CD8-positive, alpha-beta memory T cell (primary cell): ENCODE measurements around the gene CEP72. TPM values are rescaled to one million over a fixed set of nuclear protein-coding genes. Genes with fewer than 3 reads are reported as not detected.
A peak's percentile ranks its signal among the peaks of the same experiment; 100 is the strongest.
"Not testable (repeated sequence)": the region's sequence is repeated elsewhere in the genome, so short reads cannot be mapped to it uniquely, and the experiment has no call there.

ENCODE experiments used
- CTCF ChIA-PET: fragments of 350-600 bp; sonication (Branson Sonifier 250); formaldehyde crosslinking; loops from one replicate; lab custom pipeline; 2021; ENCODE audit warnings: antibody characterized with exemption; lab: Charles Lee
- POLR2A ChIA-PET: fragments of 350-600 bp; sonication (Branson Sonifier 250); formaldehyde crosslinking; loops from one replicate; lab custom pipeline; 2021; ENCODE audit warnings: antibody characterized with exemption; lab: Charles Lee
- DNase-seq, 5 donors: peaks; one replicate each; pipeline versions ENCODE4 v3.0.0 to v3.0.0-alpha.2; 2020 to 2022; ENCODE audit warnings: mixed read lengths in 1 of 5
- H3K27ac ChIP-seq: one replicate; pipeline ENCODE4 v1.7.0; 2013; ENCODE audit warnings: low read depth, mild to moderate bottlenecking, low read length, moderate library complexity
- H3K27me3 ChIP-seq: 2 replicates; pipeline ENCODE4 v1.7.0; 2013; ENCODE audit warnings: low read length, mild to moderate bottlenecking; ENCODE audit not compliant: insufficient read depth, poor library complexity, severe bottlenecking
- H3K36me3 ChIP-seq: 2 replicates; pipeline ENCODE4 v1.7.0; 2013; ENCODE audit warnings: mild to moderate bottlenecking, low read length, moderate library complexity; ENCODE audit not compliant: insufficient read depth
- H3K4me1 ChIP-seq: 2 replicates; pipeline ENCODE4 v1.7.0; 2013; ENCODE audit warnings: mild to moderate bottlenecking, low read length, moderate library complexity; ENCODE audit not compliant: insufficient read depth
- H3K4me3 ChIP-seq: 2 replicates; pipeline ENCODE4 v1.7.0; 2013; ENCODE audit warnings: mild to moderate bottlenecking, low read length
- H3K9me3 ChIP-seq: 2 replicates; pipeline ENCODE4 v1.7.0; 2013; ENCODE audit warnings: mild to moderate bottlenecking, low read length
- H3K27ac Mint-ChIP-seq, 8 donors: one replicate each; pipeline ENCODE4 v1.8.0; 2020 to 2021; ENCODE audit warnings: mixed read lengths in 8 of 8, mild to moderate bottlenecking in 6 of 8, inconsistent platforms in 3 of 8, moderate library complexity in 3 of 8
- H3K27me3 Mint-ChIP-seq, 2 donors: one replicate each; pipeline ENCODE4 v1.8.0; 2020 to 2021; ENCODE audit warnings: mixed read lengths in 2 of 2, mild to moderate bottlenecking in 1 of 2, moderate library complexity in 1 of 2
- H3K36me3 Mint-ChIP-seq, 3 donors: one replicate each; pipeline ENCODE4 v1.8.0; 2020 to 2021; ENCODE audit warnings: mixed read lengths in 3 of 3, inconsistent platforms in 1 of 3, mild to moderate bottlenecking in 1 of 3
- H3K4me1 Mint-ChIP-seq, 3 donors: one replicate each; pipeline ENCODE4 v1.8.0; 2020 to 2021; ENCODE audit warnings: mixed read lengths in 3 of 3, inconsistent platforms in 1 of 3, mild to moderate bottlenecking in 1 of 3
- H3K4me3 Mint-ChIP-seq, 7 donors: one replicate each; pipeline ENCODE4 v1.8.0; 2020 to 2021; ENCODE audit warnings: mixed read lengths in 7 of 7, mild to moderate bottlenecking in 6 of 7, moderate library complexity in 4 of 7, inconsistent platforms in 2 of 7
- H3K9me3 Mint-ChIP-seq, 5 donors: one replicate each; pipeline ENCODE4 v1.8.0; 2020 to 2022; ENCODE audit warnings: mixed read lengths in 5 of 5, mild to moderate bottlenecking in 3 of 5, moderate library complexity in 2 of 5, inconsistent platforms in 1 of 5
- polyA plus RNA-seq: library from polyadenylated mRNA; unstranded; fragments of 300-500 nt; fragmentation: Illumina TruSeq; gene quantifications from one replicate; pipeline ENCODE4 v1.2.3, GENCODE V29; 2021
- total RNA-seq, 2 experiments: library from RNA; stranded (reverse); gene quantifications; one replicate each; pipeline ENCODE4 v1.2.3, GENCODE V29; 2021

The CEP72 gene
- total and polyA plus RNA-seq, 3 experiments from 2014 or later, result 4.2 to 21.0 (median 20.0) TPM

DNA sequence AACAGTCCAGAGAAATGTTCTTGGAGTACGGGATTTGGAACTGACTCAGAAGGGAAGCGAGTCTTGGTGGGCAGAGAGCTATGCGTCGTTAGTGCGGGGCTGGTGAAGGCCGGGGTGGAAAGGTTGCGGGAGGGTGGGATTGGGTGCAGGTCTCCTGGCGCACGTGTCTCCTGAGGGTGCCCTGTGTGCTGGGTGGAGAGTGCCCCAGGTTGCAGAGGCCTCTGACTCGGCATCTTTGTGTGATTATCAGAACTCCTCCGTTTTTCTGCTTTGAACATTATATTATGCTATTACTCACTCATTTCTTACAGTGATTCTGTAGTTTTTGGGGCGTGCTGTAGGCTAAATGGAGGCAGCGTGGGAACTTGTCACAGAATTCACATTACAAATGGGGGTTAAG, 11.4 kb downstream of the CEP72 start:
- Mint-ChIP-seq H3K4me3 (no peak overlapping the region), H3K4me1 (peaks cover 0 to 4% (median 0%) of the 10 kb centered on the region in 3 donors), H3K36me3 (peaks cover 0 to 72% (median 22%) of the 10 kb centered on the region in 3 donors), H3K9me3 (no peaks in the 10 kb centered on the region), H3K27me3 (no peaks in the 10 kb centered on the region), H3K27ac (no peak overlapping the region)
- peaks cover 6% of the 10 kb centered on the region for H3K36me3 ChIP-seq
- DNase-seq, result no peak
- no peaks in the 10 kb centered on the region for H3K27me3 ChIP-seq
- ChIA-PET CTCF (no interaction called here), POLR2A (no interaction called here)
- no peaks in the 10 kb centered on the region for H3K9me3 ChIP-seq
- H3K4me1 ChIP-seq, result no peaks in the 10 kb centered on the region
- H3K4me3 ChIP-seq, result no peak overlapping the region
- no peak overlapping the region for H3K27ac ChIP-seq

DNA sequence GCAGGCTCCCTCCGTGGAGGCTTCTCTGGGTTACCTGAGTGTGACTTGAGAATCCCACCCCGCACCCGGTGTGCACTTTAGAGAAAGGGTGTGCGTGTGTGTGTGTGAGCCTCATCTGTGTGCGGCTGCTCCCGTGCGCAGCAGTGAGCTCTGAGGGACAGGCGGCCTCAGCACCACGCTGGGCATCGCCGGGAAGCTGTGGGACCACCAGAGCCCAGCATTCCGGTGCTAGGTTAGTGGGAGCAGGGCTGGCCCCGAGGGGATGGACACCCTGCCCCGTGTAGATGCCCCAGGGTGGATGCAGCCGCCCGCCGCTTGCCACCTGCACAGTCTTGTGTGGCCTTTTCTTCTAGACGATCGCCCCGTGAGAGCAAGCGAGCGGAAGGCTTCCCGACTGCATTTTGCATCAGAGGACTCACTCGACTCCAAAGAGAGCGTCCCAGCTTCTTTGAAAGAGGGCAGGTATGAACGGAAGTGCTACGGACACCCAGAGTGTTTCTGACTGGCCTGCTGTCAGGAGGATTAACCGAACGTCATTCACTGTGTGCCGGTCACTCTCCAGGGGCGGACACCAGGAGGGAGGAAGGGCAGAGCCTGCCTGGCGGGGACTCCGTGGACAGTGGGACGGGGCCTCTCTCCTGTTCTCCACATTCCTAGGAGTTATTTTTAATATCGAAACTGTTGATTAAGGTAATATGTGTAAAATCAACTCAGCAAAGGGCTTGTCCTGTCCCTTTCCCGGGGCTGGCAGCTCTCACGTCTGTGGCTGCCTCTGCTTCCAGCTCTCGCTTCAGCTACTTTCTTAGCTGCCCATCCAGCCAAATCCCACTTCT, 12.2 kb downstream of the CEP72 start:
- Mint-ChIP-seq H3K27me3 (no peaks in the 10 kb centered on the region), H3K4me3 (no peak overlapping the region), H3K36me3 (peaks cover 0 to 68% (median 20%) of the 10 kb centered on the region in 3 donors), H3K27ac (peak overlapping the region in 1 of 8 donors; percentile 38), H3K9me3 (no peaks in the 10 kb centered on the region), H3K4me1 (peaks cover 0 to 4% (median 0%) of the 10 kb centered on the region in 3 donors)
- Histone ChIP-seq H3K9me3 (no peaks in the 10 kb centered on the region), H3K4me3 (no peak overlapping the region), H3K27ac (no peak overlapping the region), H3K27me3 (no peaks in the 10 kb centered on the region), H3K4me1 (no peaks in the 10 kb centered on the region), H3K36me3 (peaks cover 6% of the 10 kb centered on the region)
- CTCF ChIA-PET, result no interaction called here
- POLR2A ChIA-PET, result no interaction called here
- peak in 1 of 5 donors; percentile 39 for DNase-seq

DNA sequence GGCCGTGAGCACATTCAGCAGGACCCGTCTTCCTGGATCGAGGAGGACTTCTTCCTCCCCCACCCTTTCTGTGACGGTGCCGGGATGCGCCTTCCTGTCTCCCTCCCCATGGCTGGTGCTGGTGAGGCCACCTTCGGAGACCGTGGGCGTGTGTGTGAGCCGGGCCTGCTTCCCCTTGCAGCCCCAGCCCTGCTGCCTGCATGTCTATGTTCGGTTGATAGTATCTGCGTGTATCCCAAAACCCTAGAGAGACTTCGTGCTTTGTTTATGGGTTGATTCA, 12.8 kb downstream of the CEP72 start:
- Mint-ChIP-seq H3K27me3 (no peaks in the 10 kb centered on the region), H3K9me3 (no peaks in the 10 kb centered on the region), H3K27ac (no peak overlapping the region), H3K4me1 (peaks cover 0 to 4% (median 0%) of the 10 kb centered on the region in 3 donors), H3K4me3 (no peak overlapping the region), H3K36me3 (peaks cover 0 to 62% (median 17%) of the 10 kb centered on the region in 3 donors)
- Histone ChIP-seq H3K27ac (no peak overlapping the region), H3K9me3 (no peaks in the 10 kb centered on the region), H3K4me1 (no peaks in the 10 kb centered on the region), H3K27me3 (no peaks in the 10 kb centered on the region), H3K4me3 (no peak overlapping the region), H3K36me3 (peaks cover 6% of the 10 kb centered on the region)
- DNase-seq, result peak in 1 of 5 donors; percentile 25
- POLR2A ChIA-PET, result no interaction called here
- CTCF ChIA-PET, result no interaction called here

DNA sequence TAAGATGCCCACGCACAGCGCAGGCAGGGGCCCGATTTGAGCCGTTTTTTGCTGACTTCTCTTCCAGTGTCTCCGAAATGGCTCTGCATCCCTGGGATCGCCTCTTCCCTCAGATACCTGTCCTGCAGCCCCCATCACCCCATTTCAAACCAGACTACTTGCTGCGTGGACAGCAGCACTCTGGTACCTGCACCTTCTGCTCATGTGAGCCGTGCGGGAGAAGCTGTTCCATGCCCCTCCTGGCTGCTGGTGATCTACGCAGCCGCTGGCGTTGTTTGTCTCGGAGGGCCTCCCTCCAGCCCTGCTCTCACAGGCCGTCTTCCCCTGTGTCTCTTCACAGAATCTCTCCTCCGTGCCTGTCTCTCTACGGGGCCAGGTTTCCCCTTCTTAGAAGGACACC, 13.4 kb downstream of the CEP72 start:
- Mint-ChIP-seq H3K27ac (peak overlapping the region in 1 of 8 donors; percentile 51), H3K36me3 (peaks cover 0 to 56% (median 16%) of the 10 kb centered on the region in 3 donors), H3K4me3 (no peak overlapping the region), H3K4me1 (peaks cover 0 to 4% (median 0%) of the 10 kb centered on the region in 3 donors), H3K9me3 (no peaks in the 10 kb centered on the region), H3K27me3 (no peaks in the 10 kb centered on the region)
- ChIA-PET CTCF (no interaction called here), POLR2A (no interaction called here)
- H3K4me1 ChIP-seq, result no peaks in the 10 kb centered on the region
- peaks cover 6% of the 10 kb centered on the region for H3K36me3 ChIP-seq
- H3K9me3 ChIP-seq, result no peaks in the 10 kb centered on the region
- peak in 1 of 5 donors; percentile 6 for DNase-seq
- H3K4me3 ChIP-seq, result no peak overlapping the region
- H3K27ac ChIP-seq, result no peak overlapping the region
- no peaks in the 10 kb centered on the region for H3K27me3 ChIP-seq

DNA sequence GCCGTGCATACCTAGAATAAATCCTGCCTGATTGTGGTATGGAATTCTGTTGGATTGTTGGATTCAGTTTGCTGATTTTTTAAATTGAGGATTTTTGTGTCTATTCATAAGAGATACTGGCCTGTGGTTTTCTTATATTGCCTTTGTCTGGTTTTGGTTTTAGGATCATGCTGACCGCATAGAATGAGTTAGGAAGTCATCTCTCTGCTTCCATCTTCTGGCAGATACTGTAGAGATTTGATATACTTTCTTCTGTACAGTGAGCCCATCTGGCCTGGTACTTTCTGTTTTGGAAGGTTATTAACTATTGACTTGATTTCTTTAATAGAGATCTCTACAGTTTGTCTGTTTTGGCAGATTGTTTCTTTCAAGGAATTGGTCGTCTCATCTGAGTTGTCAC, 14.7 kb downstream of the CEP72 start:
- Histone ChIP-seq H3K27ac (no peak overlapping the region), H3K4me1 (no peaks in the 10 kb centered on the region), H3K4me3 (no peak overlapping the region), H3K36me3 (no peaks in the 10 kb centered on the region), H3K27me3 (no peaks in the 10 kb centered on the region), H3K9me3 (no peaks in the 10 kb centered on the region)
- ChIA-PET POLR2A (no interaction called here), CTCF (no interaction called here)
- H3K27ac Mint-ChIP-seq, result no peak overlapping the region
- H3K4me3 Mint-ChIP-seq, result no peak overlapping the region
- H3K36me3 Mint-ChIP-seq, result peaks cover 0 to 45% (median 15%) of the 10 kb centered on the region in 3 donors
- DNase-seq, result no peak
- H3K27me3 Mint-ChIP-seq, result no peaks in the 10 kb centered on the region
- H3K4me1 Mint-ChIP-seq, result peaks cover 0 to 4% (median 0%) of the 10 kb centered on the region in 3 donors
- no peaks in the 10 kb centered on the region for H3K9me3 Mint-ChIP-seq

- H3K36me3 Mint-ChIP-seq, result peaks cover 0 to 41% (median 15%) of the 10 kb centered on the region in 3 donors
- no peak overlapping the region for H3K4me3 ChIP-seq
- H3K9me3 Mint-ChIP-seq, result no peaks in the 10 kb centered on the region
- POLR2A ChIA-PET, result no interaction called here
- no peaks in the 10 kb centered on the region for H3K9me3 ChIP-seq
- peak in 1 of 5 donors; percentile 29 for DNase-seq
- H3K27me3 ChIP-seq, result no peaks in the 10 kb centered on the region
- H3K36me3 ChIP-seq, result no peaks in the 10 kb centered on the region
- H3K4me1 ChIP-seq, result no peaks in the 10 kb centered on the region
- no peak overlapping the region for H3K27ac ChIP-seq
- H3K27me3 Mint-ChIP-seq, result no peaks in the 10 kb centered on the region
- H3K4me1 Mint-ChIP-seq, result peaks cover 0 to 4% (median 0%) of the 10 kb centered on the region in 3 donors
- H3K27ac Mint-ChIP-seq, result no peak overlapping the region
- CTCF ChIA-PET, result no interaction called here
- H3K4me3 Mint-ChIP-seq, result no peak overlapping the region
These were observed 15.7 kb downstream of the CEP72 start for GRCh38 chr5:627840-628239.

GRCh38 chr5:628351-629205, 16.4 kb downstream of the CEP72 start:
- H3K36me3 ChIP-seq, H3K4me1 ChIP-seq, POLR2A ChIA-PET, H3K27ac ChIP-seq, H3K27me3 ChIP-seq, H3K9me3 ChIP-seq, H3K9me3 Mint-ChIP-seq, H3K27me3 Mint-ChIP-seq, H3K4me1 Mint-ChIP-seq, H3K4me3 ChIP-seq, H3K4me3 Mint-ChIP-seq, CTCF ChIA-PET, H3K27ac Mint-ChIP-seq: not testable (repeated sequence)
- peak in 1 of 5 donors; percentile 18 for DNase-seq
- peaks cover 0 to 41% (median 15%) of the 10 kb centered on the region in 3 donors for H3K36me3 Mint-ChIP-seq

- Histone ChIP-seq H3K36me3 (peaks cover 14% of the 10 kb centered on the region), H3K27me3 (no peaks in the 10 kb centered on the region), H3K4me1 (no peaks in the 10 kb centered on the region), H3K9me3 (no peaks in the 10 kb centered on the region), H3K4me3 (no peak overlapping the region), H3K27ac (no peak overlapping the region)
- peaks cover 16 to 50% (median 21%) of the 10 kb centered on the region in 3 donors for H3K36me3 Mint-ChIP-seq
- DNase-seq, result peak in 1 of 5 donors; percentile 32
- no peaks in the 10 kb centered on the region for H3K4me1 Mint-ChIP-seq
- no peak overlapping the region for H3K27ac Mint-ChIP-seq
- ChIA-PET CTCF (no interaction called here), POLR2A (no interaction called here)
- no peaks in the 10 kb centered on the region for H3K9me3 Mint-ChIP-seq
- no peak overlapping the region for H3K4me3 Mint-ChIP-seq
- no peaks in the 10 kb centered on the region for H3K27me3 Mint-ChIP-seq
These were observed 21.4 kb downstream of the CEP72 start for GRCh38 chr5:633501-633955.
